Liver (tissue), 9 donors: Measurements from ENCODE around the gene MCTP1. TPM values are rescaled to one million over a fixed set of nuclear protein-coding genes. Genes with fewer than 3 reads are reported as not detected.

ENCODE experiments used
- DNase-seq: peaks from one replicate; pipeline ENCODE4 v3.0.0-alpha.2; 2017; ENCODE audit warnings: low spot score
- H3K27ac ChIP-seq, 2 donors: one replicate each; pipeline ENCODE4 v1.7.0; 2013; ENCODE audit warnings: inconsistent platforms in 2 of 2, low read length in 2 of 2, control low read depth in 1 of 2, low read depth in 1 of 2, mild to moderate bottlenecking in 1 of 2
- H3K27me3 ChIP-seq, 4 donors: one replicate each; pipeline versions ENCODE4 v1.6.1 to v1.7.0; 2013; ENCODE audit warnings: low read length in 3 of 4, inconsistent platforms in 1 of 4, mild to moderate bottlenecking in 1 of 4, moderate library complexity in 1 of 4; ENCODE audit not compliant: control insufficient read depth in 4 of 4, insufficient read depth in 4 of 4
- H3K36me3 ChIP-seq, 4 donors: one replicate each; pipeline versions ENCODE4 v1.6.1 to v1.7.0; 2013; ENCODE audit warnings: low read length in 3 of 4, mild to moderate bottlenecking in 3 of 4, low read depth in 1 of 4, moderate library complexity in 1 of 4; ENCODE audit not compliant: control insufficient read depth in 4 of 4, insufficient read depth in 3 of 4
- H3K4me1 ChIP-seq, 4 donors: one replicate each; pipeline versions ENCODE4 v1.6.1 to v1.7.0; 2013; ENCODE audit warnings: low read length in 3 of 4, mild to moderate bottlenecking in 3 of 4, moderate library complexity in 1 of 4; ENCODE audit not compliant: control insufficient read depth in 4 of 4, insufficient read depth in 4 of 4
- H3K4me3 ChIP-seq, 3 donors: one replicate each; pipeline versions ENCODE4 v1.6.1 to v1.7.0; 2013; ENCODE audit warnings: low read length in 3 of 3, control low read depth in 1 of 3, low read depth in 1 of 3, mild to moderate bottlenecking in 1 of 3
- H3K9ac ChIP-seq, 2 donors: one replicate each; pipeline ENCODE4 v1.7.0; 2013; ENCODE audit warnings: low read length in 2 of 2, mild to moderate bottlenecking in 2 of 2, moderate library complexity in 2 of 2, control low read depth in 1 of 2, low read depth in 1 of 2
- H3K9me3 ChIP-seq, 4 donors: one replicate each; pipeline versions ENCODE4 v1.6.1 to v1.7.0; 2013; ENCODE audit warnings: low read length in 3 of 4; ENCODE audit not compliant: control insufficient read depth in 4 of 4
- EGR1 ChIP-seq, 2 donors: IDR thresholded peaks; 2 replicates each; pipeline ENCODE4 v1.6.1; 2016 to 2018; ENCODE audit warnings: antibody characterized with exemption in 2 of 2, low read depth in 2 of 2
- FOXA1 ChIP-seq: IDR thresholded peaks from 2 replicates; pipeline ENCODE4 v1.6.1; 2016; ENCODE audit warnings: antibody characterized with exemption
- GABPA ChIP-seq, 2 donors: IDR thresholded peaks in 1 of 2; conservative IDR thresholded peaks in 1 of 2; 2 replicates each; pipeline ENCODE4 v1.6.1; 2016; ENCODE audit warnings: antibody characterized with exemption in 2 of 2, mild to moderate bottlenecking in 1 of 2, moderate library complexity in 1 of 2
- HNF4G ChIP-seq: IDR thresholded peaks from 2 replicates; pipeline ENCODE4 v1.6.1; 2016; ENCODE audit warnings: antibody characterized with exemption
- NR2F2 ChIP-seq: IDR thresholded peaks from 2 replicates; pipeline ENCODE4 v1.6.1; 2016; ENCODE audit warnings: antibody characterized with exemption
- RXRA ChIP-seq, 2 donors: IDR thresholded peaks; 2 replicates each; pipeline ENCODE4 v1.6.1; 2017 to 2018; ENCODE audit warnings: antibody characterized with exemption in 2 of 2, mild to moderate bottlenecking in 1 of 2
- SP1 ChIP-seq: IDR thresholded peaks from 2 replicates; pipeline ENCODE4 v1.6.1; 2018; ENCODE audit warnings: antibody characterized with exemption, mild to moderate bottlenecking
- TAF1 ChIP-seq: conservative IDR thresholded peaks from 2 replicates; pipeline ENCODE4 v1.6.1; 2016; ENCODE audit warnings: antibody characterized with exemption, mild to moderate bottlenecking
- WGBS: extraction: QIAGEN DNeasy Blood & Tissue Kit; methylation state at CpG from one replicate; pipeline ENCODE4 v1.1.7; 2013; 5-methylcytosine and 5-hydroxymethylcytosine counted together
- polyA plus RNA-seq, 2 donors: library from polyadenylated mRNA; stranded (reverse) in 1 of 2; unstranded in 1 of 2; fragments of 200-250 nt in 1 of 2; fragments of >200 nt in 1 of 2; fragmentation: Nextera tagmentation in 1 of 2; extraction: Ambion mirVana in 1 of 2; gene quantifications; one replicate each; pipeline versions ENCODE4 v1.2.1 to v1.2.3, GENCODE V29; 2013 to 2015
- total RNA-seq, 2 donors: library from RNA; depleted of rRNA; stranded (reverse); fragments of >200 nt; gene quantifications; one replicate each; pipeline ENCODE4 v1.2.3, GENCODE V29; 2014
- TF ChIP-seq, protein P1 (sequence below): fragments of 150-350 bp; IDR thresholded peaks from 2 replicates; pipeline ENCODE4 v1.5.1; 2017; ENCODE audit warnings: improper control_type of control experiment, low read depth, low read length; ENCODE audit not compliant: missing input control
- TF ChIP-seq, protein P2 (sequence below): IDR thresholded peaks from 2 replicates; pipeline ENCODE4 v1.6.1; 2016; ENCODE audit warnings: antibody characterized with exemption
- TF ChIP-seq, protein P3 (sequence below): IDR thresholded peaks from 2 replicates; pipeline ENCODE4 v1.6.1; 2016; ENCODE audit warnings: antibody characterized with exemption
- TF ChIP-seq, protein P4 (sequence below): IDR thresholded peaks from 2 replicates; pipeline ENCODE4 v1.6.1; 2016; ENCODE audit warnings: antibody characterized with exemption, mild to moderate bottlenecking
- donor health status: healthy.
- donor health status: healthy.
- donor health status: healthy.
- donor health status: healthy.
- donor health status: healthy.

Gene MCTP1
- total and polyA plus RNA-seq, 4 donors = 0.67 to 7.6 (median 4.3) TPM

DNA sequence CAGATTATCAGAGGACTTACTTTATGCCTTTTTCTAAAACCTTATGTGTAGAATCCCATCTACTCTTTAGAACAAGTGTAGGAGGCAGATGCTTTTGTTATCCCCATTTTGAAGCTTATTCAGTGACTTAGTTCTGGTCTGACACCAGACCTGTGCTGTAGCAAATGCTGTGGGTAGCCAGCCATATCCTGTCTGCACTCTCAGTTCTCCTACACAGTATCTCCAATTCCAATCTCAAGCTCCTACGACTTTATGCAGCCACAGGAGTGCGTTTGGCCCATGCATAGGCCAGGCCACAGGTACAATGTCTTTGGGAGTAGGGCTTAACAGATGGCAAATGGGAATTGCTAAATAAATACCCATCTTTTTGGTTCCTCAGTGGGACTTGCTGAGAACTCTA lies 292.6 kb downstream of the MCTP1 start (continued):
- TF ChIP-seq, protein P1, sequence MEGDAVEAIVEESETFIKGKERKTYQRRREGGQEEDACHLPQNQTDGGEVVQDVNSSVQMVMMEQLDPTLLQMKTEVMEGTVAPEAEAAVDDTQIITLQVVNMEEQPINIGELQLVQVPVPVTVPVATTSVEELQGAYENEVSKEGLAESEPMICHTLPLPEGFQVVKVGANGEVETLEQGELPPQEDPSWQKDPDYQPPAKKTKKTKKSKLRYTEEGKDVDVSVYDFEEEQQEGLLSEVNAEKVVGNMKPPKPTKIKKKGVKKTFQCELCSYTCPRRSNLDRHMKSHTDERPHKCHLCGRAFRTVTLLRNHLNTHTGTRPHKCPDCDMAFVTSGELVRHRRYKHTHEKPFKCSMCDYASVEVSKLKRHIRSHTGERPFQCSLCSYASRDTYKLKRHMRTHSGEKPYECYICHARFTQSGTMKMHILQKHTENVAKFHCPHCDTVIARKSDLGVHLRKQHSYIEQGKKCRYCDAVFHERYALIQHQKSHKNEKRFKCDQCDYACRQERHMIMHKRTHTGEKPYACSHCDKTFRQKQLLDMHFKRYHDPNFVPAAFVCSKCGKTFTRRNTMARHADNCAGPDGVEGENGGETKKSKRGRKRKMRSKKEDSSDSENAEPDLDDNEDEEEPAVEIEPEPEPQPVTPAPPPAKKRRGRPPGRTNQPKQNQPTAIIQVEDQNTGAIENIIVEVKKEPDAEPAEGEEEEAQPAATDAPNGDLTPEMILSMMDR = no peak
- TF ChIP-seq SP1 (no peak), NR2F2 (no peak)

DNA sequence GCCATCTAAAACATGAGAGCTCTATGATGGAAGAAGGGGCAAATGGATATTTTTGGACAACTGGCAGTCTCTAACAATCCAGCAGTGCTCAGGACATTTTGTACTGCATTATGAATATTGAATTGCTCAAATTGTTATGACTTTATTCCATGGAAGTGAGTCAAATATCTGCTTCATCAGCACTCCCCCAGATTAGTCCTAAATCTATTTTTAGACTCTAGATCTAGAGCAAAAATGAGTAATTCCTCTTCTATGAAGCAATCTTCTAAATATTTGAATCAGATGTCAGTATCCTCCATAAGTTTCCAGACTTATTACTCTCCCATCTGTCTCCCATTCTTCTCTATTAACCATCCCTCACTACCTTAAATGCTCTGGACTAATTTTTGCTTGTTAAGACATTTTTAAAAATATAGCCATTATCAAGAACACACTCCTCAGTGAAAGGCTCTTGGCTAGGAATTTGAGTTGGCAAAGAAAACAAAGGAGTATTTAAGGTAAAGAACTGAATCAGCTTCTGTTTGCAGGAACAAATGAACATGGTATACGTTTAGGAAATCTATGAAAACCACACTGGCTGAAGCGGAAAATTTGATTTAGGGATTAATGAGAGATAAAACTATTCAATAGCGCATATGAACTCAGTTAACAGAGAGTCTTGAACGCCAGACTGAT lies 300.9 kb downstream of the MCTP1 start:
- WGBS = 71% methylated on average over 4 of the region's 4 CpGs
- Histone ChIP-seq H3K27ac (no peak overlapping the region), H3K36me3 (no peaks in the 10 kb centered on the region), H3K27me3 (no peaks in the 10 kb centered on the region), H3K4me3 (no peak overlapping the region), H3K4me1 (peaks cover 0 to 1% (median 0%) of the 10 kb centered on the region in 4 donors), H3K9ac (no peak overlapping the region), H3K9me3 (no peaks in the 10 kb centered on the region)
- no peak for TF ChIP-seq TAF1
- TF ChIP-seq EGR1 (IDR thresholded peaks at IDR 0.05; ENCODE audit: low read depth in 2 of 2) = no peak
- no peak for TF ChIP-seq SP1
- TF ChIP-seq, protein P2, sequence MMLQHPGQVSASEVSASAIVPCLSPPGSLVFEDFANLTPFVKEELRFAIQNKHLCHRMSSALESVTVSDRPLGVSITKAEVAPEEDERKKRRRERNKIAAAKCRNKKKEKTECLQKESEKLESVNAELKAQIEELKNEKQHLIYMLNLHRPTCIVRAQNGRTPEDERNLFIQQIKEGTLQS = no peak
- no peak for TF ChIP-seq FOXA1
- TF ChIP-seq HNF4G = no peak
- no peak for TF ChIP-seq RXRA (IDR thresholded peaks at IDR 0.05)
- TF ChIP-seq, protein P1 = no peak
- TF ChIP-seq, protein P3, sequence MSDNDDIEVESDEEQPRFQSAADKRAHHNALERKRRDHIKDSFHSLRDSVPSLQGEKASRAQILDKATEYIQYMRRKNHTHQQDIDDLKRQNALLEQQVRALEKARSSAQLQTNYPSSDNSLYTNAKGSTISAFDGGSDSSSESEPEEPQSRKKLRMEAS = no peak
- TF ChIP-seq NR2F2 = no peak
- TF ChIP-seq, protein P4, sequence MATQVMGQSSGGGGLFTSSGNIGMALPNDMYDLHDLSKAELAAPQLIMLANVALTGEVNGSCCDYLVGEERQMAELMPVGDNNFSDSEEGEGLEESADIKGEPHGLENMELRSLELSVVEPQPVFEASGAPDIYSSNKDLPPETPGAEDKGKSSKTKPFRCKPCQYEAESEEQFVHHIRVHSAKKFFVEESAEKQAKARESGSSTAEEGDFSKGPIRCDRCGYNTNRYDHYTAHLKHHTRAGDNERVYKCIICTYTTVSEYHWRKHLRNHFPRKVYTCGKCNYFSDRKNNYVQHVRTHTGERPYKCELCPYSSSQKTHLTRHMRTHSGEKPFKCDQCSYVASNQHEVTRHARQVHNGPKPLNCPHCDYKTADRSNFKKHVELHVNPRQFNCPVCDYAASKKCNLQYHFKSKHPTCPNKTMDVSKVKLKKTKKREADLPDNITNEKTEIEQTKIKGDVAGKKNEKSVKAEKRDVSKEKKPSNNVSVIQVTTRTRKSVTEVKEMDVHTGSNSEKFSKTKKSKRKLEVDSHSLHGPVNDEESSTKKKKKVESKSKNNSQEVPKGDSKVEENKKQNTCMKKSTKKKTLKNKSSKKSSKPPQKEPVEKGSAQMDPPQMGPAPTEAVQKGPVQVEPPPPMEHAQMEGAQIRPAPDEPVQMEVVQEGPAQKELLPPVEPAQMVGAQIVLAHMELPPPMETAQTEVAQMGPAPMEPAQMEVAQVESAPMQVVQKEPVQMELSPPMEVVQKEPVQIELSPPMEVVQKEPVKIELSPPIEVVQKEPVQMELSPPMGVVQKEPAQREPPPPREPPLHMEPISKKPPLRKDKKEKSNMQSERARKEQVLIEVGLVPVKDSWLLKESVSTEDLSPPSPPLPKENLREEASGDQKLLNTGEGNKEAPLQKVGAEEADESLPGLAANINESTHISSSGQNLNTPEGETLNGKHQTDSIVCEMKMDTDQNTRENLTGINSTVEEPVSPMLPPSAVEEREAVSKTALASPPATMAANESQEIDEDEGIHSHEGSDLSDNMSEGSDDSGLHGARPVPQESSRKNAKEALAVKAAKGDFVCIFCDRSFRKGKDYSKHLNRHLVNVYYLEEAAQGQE = no peak
- no peak for TF ChIP-seq GABPA (IDR thresholded peaks at IDR 0.05 in 1 of 2, conservative IDR thresholded peaks at IDR 0.05 in 1 of 2)
- no peak for DNase-seq
